ENCODE data around the gene DYRK1B. TPM values are rescaled to one million over a fixed set of nuclear protein-coding genes. Genes with fewer than 3 reads are reported as not detected.
A peak's percentile ranks its signal among the peaks of the same experiment; 100 is the strongest.

DYRK1B gene
- total RNA-seq, 1 donor from 2014 or later, result 7.8 TPM

- Histone ChIP-seq H3K27ac (no peak overlapping the region), H3K9me3 (ENCODE audit: low read depth) (no peaks in the 10 kb centered on the region), H3K4me3 (no peak overlapping the region), H3K36me3 (peaks cover 10% of the 10 kb centered on the region), H3K79me2 (ENCODE audit: low read depth) (peaks cover 36% of the 10 kb centered on the region), H3F3A (ENCODE audit: low read depth) (peaks cover 11% of the 10 kb centered on the region), H3K4me1 (peaks cover 6% of the 10 kb centered on the region), H3K4me2 (no peak overlapping the region), H3K27me3 (no peaks in the 10 kb centered on the region), H4K20me1 (ENCODE audit: low read depth) (peaks cover 2% of the 10 kb centered on the region), H3K9ac (no peak overlapping the region), H2AFZ (replicated peaks) (no peak overlapping the region)
- DNase-seq (ENCODE audit: low spot score), result no peak
- Mint-ChIP-seq H3K4me3 (peak overlapping the region; percentile 8), H3K36me3 (peaks cover 38% of the 10 kb centered on the region), H3K27me3 (ENCODE audit: insufficient read depth, low read depth) (peaks cover 18% of the 10 kb centered on the region), H3K4me1 (peaks cover 19% of the 10 kb centered on the region), H3K9me3 (no peaks in the 10 kb centered on the region), H3K27ac (no peak overlapping the region)
- TF ChIP-seq CTCF (IDR thresholded peaks at IDR 0.05) (no peak), EZH2 (IDR thresholded peaks at IDR 0.05) (no peak), EZH2phosphoT487 (IDR thresholded peaks at IDR 0.05) (no peak)
These were observed 5.8 kb downstream of the DYRK1B start for GRCh38 chr19:39828015-39828653.

- Histone ChIP-seq H3K36me3 (peaks cover 10% of the 10 kb centered on the region), H3K4me3 (no peak overlapping the region), H3K79me2 (ENCODE audit: low read depth) (peaks cover 26% of the 10 kb centered on the region), H3K27me3 (no peaks in the 10 kb centered on the region), H2AFZ (replicated peaks) (no peak overlapping the region), H3K27ac (no peak overlapping the region), H3K9me3 (ENCODE audit: low read depth) (no peaks in the 10 kb centered on the region), H4K20me1 (ENCODE audit: low read depth) (peaks cover 2% of the 10 kb centered on the region), H3F3A (ENCODE audit: low read depth) (peaks cover 11% of the 10 kb centered on the region), H3K4me2 (no peak overlapping the region), H3K9ac (no peak overlapping the region), H3K4me1 (peaks cover 2% of the 10 kb centered on the region)
- TF ChIP-seq EZH2phosphoT487 (IDR thresholded peaks at IDR 0.05), result no peak
- no peak for TF ChIP-seq CTCF (IDR thresholded peaks at IDR 0.05)
- TF ChIP-seq EZH2 (IDR thresholded peaks at IDR 0.05), result no peak
- peaks cover 10% of the 10 kb centered on the region for H3K4me1 Mint-ChIP-seq
- no peak for DNase-seq (ENCODE audit: low spot score)
- peaks cover 10% of the 10 kb centered on the region for H3K27me3 Mint-ChIP-seq (ENCODE audit: insufficient read depth, low read depth)
- H3K9me3 Mint-ChIP-seq, result no peaks in the 10 kb centered on the region
- no peak overlapping the region for H3K4me3 Mint-ChIP-seq
- peaks cover 34% of the 10 kb centered on the region for H3K36me3 Mint-ChIP-seq
- H3K27ac Mint-ChIP-seq, result no peak overlapping the region
These were observed 6.7 kb downstream of the DYRK1B start for GRCh38 chr19:39827216-39827615.

- Mint-ChIP-seq H3K27ac (no peak overlapping the region), H3K4me3 (no peak overlapping the region), H3K9me3 (no peaks in the 10 kb centered on the region), H3K36me3 (peaks cover 34% of the 10 kb centered on the region), H3K4me1 (peaks cover 6% of the 10 kb centered on the region), H3K27me3 (ENCODE audit: insufficient read depth, low read depth) (peaks cover 10% of the 10 kb centered on the region)
- Histone ChIP-seq H3K4me1 (no peaks in the 10 kb centered on the region), H3F3A (ENCODE audit: low read depth) (peaks cover 11% of the 10 kb centered on the region), H2AFZ (replicated peaks) (no peak overlapping the region), H3K4me3 (no peak overlapping the region), H3K27ac (no peak overlapping the region), H3K9me3 (ENCODE audit: low read depth) (no peaks in the 10 kb centered on the region), H3K4me2 (no peak overlapping the region), H3K27me3 (no peaks in the 10 kb centered on the region), H4K20me1 (ENCODE audit: low read depth) (peaks cover 2% of the 10 kb centered on the region), H3K36me3 (peaks cover 10% of the 10 kb centered on the region), H3K9ac (no peak overlapping the region), H3K79me2 (ENCODE audit: low read depth) (peaks cover 18% of the 10 kb centered on the region)
- no peak for DNase-seq (ENCODE audit: low spot score)
- TF ChIP-seq EZH2 (IDR thresholded peaks at IDR 0.05) (no peak), CTCF (IDR thresholded peaks at IDR 0.05) (no peak), EZH2phosphoT487 (IDR thresholded peaks at IDR 0.05) (no peak)
These were observed 7.5 kb downstream of the DYRK1B start for GRCh38 chr19:39826311-39826945.

All from neural progenitor cell (in vitro differentiated cells).